Stimulated activated CD4-positive, alpha-beta T cell treated with anti-CD3 and anti-CD28 coated beads, Interleukin-15, amount 100 ng/mL, for 24 hours (primary cell): ENCODE data around the gene TRABD2A.

Source experiments
- DNase-seq: peaks from one replicate; pipeline ENCODE4 v3.0.0-alpha.2; 2020

The TRABD2A gene

DNA sequence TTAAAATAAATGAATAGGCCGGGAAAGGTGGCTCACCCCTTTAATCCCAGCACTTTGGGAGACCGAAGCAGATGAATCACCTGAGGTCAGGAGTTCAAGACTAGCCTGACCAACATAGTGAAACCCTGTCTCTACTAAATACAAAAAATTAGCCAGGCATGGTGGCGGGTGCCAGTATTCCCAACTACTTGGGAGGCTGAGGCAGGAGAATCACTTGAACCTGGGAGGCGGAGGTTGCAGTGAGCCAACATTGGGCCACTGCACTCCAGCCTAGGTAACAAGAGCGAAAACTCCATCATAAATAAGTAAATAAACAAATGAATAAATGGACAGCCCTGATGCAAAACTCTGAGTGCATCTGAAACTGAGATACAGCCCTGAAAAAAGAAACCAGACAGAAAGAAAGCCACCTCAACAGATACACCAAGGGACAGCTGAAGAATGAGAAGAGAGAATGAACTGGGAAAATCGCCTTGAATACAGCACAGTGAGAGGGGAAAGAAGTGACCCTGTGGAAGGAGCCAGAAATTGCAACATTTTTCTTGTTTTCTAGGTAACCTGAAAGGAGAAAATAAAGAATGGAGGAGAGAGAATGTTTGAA is 64.4 kb downstream of the TRABD2A start:
- DNase-seq: no peak

DNA sequence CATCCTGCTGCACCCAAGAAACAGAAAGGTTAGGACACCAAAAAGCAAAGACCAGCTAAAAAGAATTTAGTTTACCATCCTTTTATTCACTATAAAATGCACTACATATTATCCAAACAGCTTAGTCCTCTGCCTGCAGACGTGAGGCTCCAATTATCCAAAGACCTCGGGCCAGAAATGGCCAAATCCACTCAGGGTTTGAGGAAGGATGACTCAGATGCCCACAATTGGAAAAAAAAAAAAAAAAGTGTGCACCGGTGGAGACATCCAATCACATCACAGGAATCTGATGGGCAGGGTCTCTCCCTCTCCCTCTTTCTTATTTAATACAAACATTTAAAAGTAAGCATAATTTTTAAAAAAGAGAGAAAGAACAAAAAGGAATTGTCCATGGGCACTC is 65.7 kb downstream of the TRABD2A start:
- no peak for DNase-seq

DNA sequence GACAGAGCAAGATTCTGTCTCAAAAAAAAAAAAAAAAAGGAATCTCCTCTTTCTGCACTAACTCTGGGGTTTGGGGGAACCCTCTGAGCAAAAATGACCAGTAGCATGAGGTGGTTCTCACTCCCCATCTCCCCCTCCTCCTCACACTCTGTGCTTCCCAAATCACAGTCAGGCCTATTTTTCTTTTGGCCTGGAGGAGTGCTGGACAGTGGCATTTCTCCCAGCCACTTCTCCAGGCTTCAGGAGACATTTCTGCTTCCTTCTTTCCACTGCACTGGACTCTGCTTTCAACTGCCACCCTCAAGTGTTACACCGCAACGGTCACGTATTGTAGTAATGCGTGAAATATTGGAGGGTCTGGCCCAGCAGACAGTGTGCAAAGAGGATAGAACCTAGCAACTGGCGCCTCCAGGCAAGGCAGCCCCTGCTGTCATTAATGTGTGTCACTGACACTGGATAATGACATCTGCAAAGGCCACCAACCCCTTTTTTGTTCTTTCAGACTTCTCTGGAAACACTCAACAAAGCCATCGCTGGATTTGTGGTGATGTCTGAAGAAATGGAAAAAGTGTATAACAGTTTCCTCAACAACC is 68.9 kb downstream of the TRABD2A start:
- DNase-seq: no peak

DNA sequence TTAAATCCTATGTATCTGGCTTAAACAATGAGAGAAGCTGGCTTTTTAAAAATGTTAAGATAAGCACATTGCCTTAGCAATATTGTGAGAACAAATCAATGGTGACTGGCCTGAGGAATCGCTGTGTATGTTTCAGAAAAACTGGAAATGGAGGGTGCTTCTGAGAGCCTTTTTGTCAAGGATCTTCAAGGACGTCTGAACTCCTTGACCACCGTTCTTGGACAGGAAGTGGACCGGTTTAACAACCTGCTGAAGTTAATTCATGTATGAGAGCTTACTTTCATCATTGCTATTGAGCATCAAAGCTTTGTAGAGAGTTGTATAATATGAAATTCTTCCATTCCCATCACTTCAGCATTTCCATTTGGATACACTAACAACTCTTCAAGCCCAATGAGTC is 72.6 kb downstream of the TRABD2A start:
- no peak for DNase-seq

DNA sequence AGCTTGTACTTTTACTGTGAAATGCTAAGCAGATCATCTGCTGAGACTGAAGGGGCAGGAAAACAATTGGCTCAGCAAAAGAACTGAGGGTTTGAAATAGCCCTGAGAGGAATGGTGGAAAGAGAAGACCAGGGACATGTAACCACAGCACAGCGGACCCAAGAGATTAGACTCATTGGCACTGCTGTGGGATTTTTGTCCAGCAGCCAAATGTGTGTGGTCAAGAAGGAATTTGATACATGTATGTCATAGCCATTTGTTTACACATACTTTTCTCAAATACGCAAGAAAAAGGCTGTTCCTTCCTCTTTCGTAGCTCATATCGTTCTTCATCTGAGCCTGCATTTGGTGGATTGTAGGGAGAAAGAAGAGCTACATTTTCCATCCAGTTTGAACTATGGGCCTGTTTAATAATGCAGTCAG is 73.8 kb downstream of the TRABD2A start:
- no peak for DNase-seq

DNA sequence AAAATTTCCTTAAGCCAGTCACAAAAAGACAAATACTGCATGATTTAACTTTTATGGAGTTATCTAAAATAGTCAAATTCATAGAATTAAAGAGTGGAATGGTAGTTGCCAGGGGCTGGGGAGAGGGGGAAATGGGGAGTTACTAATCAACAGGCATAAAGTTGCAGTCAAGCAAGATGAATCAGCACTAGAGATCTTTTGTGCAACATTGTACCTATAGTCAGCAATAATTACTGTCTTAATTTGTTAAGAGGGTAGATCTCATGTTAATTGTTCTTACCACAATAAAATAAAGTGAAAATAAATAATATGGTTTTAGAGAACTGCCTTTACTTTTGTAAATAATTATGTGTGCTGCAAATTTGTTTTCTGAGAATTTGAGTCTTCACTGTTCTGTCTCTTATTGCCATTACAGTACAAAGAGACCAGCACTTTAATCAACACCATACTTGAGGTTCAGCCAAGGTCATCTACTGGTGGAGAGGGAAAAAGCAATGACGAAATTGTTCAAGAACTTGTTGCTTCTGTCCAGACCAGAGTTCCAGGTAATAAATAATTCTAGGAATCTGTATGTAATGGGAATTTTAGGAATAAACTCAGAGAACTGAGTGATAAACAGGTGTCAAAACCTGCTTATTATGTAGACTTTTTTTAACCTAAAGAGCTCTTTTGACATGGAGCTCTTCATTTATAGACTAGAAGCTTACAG is 75.5 kb downstream of the TRABD2A start:
- DNase-seq: no peak

DNA sequence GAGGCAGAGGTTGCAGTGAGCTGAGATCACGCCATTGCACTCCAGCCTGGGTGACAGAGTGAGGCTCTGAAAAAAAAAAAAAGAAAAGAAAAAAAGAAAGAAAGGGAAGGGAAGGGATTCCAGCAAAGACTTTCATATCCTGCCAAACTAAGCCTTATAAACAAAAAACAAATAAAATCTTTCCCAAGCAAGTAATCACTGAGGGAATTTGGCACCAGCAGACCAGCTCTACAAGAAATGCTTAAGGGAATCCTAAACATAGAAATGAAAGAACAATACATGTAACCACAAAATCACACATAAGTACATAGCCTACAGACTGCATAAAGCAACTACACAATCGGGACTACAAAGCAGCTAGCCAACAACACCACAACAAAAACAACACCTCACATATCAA is 79.1 kb downstream of the TRABD2A start:
- DNase-seq: no peak

DNA sequence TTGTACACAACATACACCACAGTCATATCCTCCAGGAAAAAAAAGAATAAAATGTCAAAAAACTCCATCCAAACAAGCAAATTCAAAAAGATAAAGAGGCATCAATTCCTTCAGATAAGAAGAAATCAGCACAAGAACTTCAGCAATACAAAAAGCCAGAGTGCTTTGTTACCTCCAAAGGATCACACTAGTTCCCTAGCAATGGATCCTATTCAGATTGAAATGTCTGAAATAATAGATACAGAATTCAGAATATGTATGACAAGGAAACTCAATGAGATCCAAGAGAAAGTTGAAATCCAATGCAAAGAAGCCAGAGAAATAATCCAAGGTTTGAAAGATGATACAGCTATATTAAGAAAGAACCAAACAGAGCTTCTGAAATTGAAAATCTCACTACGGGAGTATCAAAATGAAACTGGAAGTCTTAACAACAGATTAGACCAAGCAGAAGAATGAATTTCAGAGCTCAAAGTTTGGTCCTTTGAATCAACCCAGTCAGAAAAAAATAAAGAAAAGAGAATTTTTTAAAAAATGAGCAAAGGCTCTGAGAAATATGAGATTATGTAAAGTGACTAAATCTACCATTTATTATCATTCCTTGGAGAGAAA is 80.6 kb downstream of the TRABD2A start:
- no peak for DNase-seq

DNA sequence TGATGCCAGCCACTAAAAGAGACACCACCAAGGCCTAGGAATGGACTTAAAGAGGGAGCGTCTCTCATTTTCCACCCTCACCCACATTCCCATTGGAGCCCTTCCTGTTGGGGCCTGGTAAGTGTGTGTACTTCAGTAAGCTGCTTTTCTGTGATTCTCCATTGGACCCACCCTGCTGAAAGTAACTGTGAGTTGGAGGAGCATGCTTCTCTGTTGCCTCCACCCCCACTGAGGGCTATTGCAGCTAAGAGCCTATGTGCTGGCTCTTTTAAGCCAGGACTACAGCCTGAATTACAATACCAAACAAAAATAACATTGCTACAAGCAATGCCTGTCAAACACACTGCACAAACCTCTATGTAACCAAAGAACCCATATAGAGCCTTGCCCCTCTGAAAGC is 81.1 kb downstream of the TRABD2A start:
- DNase-seq: no peak

DNA sequence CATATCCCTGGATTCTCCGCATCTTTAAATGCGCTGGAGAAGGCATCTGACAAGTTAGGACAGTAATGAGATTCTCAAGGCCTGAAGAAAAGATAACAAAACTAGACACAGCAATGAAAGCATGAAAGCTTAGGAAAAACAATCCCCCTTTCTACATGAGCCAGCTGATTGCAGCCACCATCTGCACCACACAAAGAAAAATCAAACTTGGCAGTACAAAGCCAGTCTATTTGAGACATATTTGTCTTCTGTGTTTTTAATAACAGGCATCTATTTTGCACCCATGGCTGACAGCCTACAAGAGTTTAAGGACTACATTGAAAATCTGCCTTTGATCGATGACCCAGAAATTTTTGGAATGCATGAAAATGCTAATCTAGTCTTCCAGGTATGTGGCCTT is 83.6 kb downstream of the TRABD2A start:
- no peak for DNase-seq

DNA sequence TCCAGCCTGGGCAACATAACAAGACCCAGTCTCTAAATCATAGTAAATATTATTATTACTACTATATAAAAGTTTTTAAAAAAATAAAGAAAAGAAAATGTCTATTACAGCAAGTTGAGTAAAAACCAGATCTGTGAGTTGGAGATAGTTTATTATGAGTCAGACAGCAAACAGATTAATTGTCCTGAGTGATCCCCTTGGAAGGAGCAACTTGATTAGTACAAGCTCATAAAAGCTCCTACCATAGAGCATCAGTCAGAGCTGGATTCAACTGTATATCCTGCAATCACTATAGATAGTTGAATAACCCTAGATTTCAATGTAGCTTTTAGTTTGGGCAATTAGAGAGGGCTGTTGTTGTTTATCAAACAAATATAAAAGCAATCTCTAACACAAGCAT is 84.1 kb downstream of the TRABD2A start:
- no peak for DNase-seq

DNA sequence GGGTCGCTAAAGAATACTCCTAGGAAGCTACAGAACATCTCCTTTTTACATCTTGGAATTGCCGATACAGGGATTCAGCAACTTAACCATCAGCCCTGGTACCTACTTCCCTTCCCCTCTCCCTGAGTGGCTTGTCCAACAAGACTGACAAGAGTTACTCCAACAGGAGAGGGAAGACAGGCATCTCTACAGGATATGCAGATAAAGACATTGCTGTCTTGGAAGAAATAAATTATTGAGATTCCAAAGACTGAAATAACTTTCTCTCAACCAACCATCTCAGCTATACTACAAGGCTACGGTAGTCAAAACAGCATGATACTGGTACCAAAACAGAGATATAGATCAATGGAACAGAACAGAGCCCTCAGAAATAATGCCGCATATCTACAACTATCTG is 87.2 kb downstream of the TRABD2A start:
- no peak for DNase-seq

DNA sequence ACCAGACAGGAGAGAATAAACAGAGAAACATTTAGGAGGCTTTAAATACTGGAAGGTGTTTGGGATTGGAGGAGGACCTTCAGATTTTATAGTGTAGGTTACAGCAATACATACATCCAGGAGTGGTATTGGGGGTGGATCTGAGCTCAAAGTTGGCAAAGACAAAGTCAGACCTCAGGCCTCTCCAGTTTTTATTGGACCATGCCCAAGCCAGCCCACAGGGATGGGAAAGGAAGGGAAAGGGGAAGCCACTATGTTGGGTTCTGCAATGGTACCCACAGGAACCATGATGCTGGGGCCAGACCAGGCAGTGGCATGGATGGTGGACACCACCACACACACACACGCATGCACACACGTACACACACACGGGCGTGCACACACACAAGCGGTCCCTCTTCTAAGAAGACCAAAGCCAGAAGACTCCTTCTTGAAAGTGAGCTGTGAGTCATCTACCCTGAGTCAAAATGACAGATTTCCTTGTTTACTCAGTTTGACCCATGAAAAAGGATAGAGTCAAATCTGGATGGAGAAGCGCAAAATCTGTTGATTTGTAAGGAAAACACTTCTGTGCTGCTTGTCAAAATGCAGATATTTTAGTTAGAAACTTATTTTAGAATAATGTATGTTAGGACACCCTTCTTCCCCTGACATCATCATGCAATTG is 87.9 kb downstream of the TRABD2A start:
- DNase-seq: no peak

DNA sequence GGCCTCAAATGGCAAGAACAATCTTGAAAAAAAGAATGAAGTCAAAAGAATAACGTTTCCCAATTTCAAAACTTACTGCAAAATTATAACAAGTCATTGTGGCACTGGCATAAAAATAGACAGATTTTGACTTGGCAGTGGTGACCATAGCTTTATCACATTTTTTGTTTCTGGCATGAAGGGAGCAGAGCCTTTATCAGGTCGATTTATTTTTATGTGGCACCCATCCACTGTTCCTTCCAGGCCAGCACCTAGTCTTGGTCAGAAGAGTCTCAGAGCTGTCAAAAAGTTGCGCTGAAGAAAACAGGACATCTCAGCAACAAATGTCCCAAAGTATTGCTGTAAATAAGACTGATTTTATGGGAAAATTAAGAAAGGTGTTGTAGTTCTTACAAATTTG is 92.4 kb downstream of the TRABD2A start:
- no peak for DNase-seq

DNA sequence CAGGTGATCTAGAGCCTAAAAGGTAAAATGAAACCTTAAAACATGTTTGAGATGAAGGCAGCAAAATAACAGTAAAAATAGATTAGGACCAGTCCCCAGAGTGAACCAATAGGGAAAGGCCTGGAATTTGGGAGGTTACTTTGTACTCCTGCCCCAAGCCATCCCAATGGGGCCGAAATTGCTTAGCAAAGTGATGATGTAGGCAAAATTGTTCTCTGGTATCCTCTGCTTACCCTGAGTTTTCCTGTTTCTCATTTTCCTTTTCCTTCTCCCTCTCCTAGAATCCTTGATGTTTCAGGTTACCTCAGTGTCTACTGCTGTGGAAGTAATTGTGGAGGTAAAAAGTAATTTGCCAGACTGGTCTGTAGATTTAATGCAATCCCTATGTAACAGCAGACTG is 92.9 kb downstream of the TRABD2A start:
- no peak for DNase-seq

DNA sequence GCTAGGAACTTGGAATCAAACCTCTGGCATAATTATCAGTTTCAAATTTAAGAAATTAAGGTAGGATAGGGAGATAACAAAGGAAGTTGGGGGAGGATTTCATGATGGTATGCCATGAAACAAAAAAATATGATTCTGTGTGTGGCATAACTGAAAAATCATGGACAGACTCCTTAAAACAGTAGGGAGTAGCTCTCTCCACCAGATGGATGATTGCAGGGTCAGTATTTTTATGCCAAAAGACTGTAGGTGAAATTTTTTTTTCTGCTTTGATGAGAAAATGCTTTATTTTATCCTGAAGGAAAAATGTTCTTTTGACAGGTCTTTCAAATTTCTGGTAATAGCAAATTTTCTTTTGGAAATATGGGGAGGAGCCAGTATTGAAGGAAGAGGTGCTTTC is 94.3 kb downstream of the TRABD2A start:
- no peak for DNase-seq

DNA sequence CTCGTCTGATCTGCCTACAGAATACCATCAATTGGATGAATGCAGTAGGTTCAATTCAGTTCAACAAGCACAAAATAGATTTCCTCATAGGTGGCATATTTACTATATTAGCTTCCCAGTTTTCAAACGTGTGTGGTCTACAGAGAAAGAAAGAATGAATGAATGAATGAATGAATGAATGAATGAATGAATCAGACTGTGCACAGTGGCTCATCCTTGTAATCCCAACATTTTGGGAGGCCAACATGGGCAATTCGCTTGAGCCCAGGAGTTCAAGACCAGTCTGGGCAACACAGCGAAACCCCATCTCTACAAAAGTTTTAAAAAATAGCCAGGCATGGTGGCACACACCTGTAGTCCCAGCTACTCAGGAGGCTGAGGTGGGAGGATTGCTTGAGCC is 94.9 kb downstream of the TRABD2A start:
- no peak for DNase-seq

DNA sequence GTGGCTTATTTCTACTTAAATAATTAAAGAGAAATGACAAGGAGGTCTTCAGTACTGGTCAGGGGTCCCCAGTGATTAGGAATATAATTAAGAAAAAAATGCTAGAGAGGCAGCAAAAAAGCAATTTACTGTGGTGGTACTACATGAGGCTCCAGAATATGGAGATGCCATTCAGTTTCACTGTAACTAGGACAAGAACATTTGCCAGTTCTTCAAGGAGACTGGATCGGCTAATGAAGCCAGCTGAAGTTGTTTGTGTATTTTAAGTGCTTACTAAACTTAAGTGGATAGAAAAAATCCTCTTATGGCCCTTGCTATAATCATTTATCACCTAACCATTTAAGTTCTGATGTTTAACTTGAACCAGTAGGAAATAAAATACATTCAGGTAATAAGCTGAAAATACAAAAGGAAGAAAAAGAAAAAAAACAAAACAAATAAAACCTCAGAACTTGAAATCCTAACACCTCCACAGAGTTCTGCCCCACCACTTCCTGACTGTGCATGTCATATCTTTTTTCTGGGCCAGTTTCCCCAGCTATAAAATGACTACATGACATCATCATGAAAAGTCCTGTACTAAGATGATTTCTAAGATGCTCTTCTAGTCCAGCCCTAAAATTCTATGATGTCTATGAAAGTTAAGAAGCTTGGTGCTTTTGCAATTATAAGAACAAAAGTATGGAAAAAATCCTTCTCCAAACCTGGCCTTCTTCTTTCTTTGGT is 98.0 kb downstream of the TRABD2A start:
- DNase-seq: peak; percentile 24

DNA sequence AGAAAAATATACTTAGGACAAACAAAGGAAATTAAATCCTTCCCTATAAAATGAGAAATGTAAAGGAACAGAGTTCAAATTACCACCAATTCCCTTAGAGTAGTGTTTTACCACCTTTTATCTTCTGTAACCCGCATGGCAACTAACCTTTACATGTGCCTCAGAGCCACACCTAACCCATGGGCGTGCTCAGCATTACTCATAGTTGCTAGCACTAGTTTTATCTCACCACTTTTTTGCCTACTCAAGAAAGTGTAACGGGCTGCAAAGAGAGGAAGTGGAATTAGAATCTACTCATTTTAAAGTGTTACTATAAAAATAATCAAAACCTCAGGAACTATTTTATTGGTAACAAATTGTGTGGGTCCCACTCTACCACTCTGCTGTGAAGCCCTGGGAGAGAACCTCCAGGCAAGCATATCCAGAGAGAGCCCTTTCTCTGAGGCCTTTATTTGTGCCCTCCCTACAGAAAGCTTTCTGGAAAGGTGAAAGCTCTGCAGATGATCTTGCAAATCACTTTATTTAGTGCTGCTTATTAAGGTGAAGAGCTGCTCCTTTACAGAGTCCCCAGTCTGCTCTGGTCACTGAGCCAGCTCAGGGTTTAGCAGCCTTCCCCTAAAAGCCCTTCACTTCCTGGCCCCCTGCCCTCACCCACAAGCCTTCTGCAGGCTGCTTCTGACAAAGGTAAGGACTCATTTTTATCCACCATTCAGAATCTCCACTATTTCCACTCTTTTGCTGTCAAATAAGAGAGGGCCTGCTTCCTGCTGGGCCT is 98.8 kb downstream of the TRABD2A start:
- DNase-seq: peak; percentile 73

DNA sequence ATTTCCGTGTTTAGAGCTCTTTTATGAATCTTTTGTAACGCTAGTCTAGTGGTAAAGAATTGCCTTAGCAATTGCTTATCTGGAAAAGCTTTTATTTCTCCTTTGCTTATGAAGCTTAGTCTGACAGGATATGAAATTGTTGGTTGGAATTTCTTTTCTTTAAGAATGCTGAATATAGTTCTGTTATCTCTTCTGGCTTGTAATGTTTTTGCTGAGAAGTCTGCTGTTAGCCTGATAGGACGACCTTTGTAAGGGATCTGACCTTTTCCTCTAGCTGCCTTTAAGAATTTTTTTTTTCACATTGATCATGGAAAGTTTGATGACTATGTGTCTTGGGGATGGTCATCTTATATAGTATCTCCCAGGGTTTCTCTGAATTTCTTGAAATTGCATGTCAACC is 101.1 kb downstream of the TRABD2A start:
- no peak for DNase-seq

DNA sequence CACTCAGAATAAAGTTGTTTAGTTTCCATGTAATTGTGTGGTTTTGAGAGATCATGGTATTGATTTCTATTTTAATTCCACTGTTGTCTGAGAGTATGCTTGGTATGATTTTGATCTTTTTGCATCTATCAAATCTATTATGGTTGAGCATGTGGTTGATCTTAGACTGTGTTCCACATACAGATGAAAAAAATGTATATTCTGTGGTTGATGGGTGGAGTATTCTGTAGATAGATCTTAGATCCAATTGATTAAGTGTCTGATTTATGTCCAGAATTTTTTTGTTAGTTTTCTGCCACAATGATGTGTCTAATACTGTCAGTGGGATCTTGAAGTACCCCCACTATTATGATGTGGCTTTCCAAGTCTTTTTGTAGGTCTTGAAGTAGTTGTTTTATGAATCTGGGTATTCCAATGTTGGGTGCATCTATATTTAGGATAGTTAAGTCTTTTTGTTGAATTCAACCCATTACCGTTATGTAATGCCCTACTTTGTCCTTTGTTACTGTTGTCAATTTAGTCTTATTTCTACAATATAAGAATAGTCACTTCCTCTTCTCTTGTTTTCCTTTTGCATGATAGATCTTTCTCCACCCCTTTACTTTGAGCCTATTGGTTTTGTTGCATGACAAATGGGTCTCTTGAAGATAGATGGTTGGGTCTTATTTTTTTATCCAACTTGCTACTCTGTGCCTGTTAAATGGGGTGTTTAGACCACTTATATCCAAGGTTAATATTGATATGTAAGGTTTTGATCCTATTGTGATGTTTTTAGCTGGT is 101.8 kb downstream of the TRABD2A start:
- DNase-seq: no peak
